Gastrocnemius medialis (tissue), 4 donors: ENCODE measurements around the gene RSAD1. TPM values are rescaled to one million over a fixed set of nuclear protein-coding genes. Genes with fewer than 3 reads are reported as not detected.

Experiments used
- ATAC-seq, 2 donors: fragments of 150-250 bp; one replicate each; pipeline ENCODE4 v1.9.1; 2016
- DNase-seq, 2 donors: peaks; one replicate each; pipeline ENCODE4 v3.0.0-alpha.2; 2019
- H3K27ac ChIP-seq, 4 donors: fragments of 200-600 bp; sonication (generic); 1 replicate in 1 of 4; 2 replicates in 3 of 4; pipeline ENCODE4 v1.5.1; 2016 to 2018; ENCODE audit warnings: mild to moderate bottlenecking in 2 of 4, moderate library complexity in 1 of 4
- H3K27me3 ChIP-seq, 3 donors: fragments of 200-600 bp; sonication (generic) in 2 of 3; 1 replicate in 1 of 3; 2 replicates in 2 of 3; pipeline versions ENCODE4 v1.5.1 to v1.6.0; 2016 to 2019; ENCODE audit warnings: mild to moderate bottlenecking in 1 of 3, moderate library complexity in 1 of 3
- H3K36me3 ChIP-seq, 2 donors: fragments of 200-600 bp; sonication (generic) in 1 of 2; one replicate each; pipeline ENCODE4 v1.5.1; 2017 to 2018
- H3K4me1 ChIP-seq, 2 donors: fragments of 200-600 bp; sonication (generic) in 1 of 2; one replicate each; pipeline ENCODE4 v1.5.1; 2016 to 2017; ENCODE audit warnings: mild to moderate bottlenecking in 2 of 2
- H3K4me3 ChIP-seq, 4 donors: fragments of 200-600 bp; sonication (generic) in 3 of 4; 1 replicate in 1 of 4; 2 replicates in 3 of 4; pipeline ENCODE4 v1.5.1; 2016 to 2019; ENCODE audit warnings: mild to moderate bottlenecking in 2 of 4
- H3K9me3 ChIP-seq, 3 donors: fragments of 200-600 bp; sonication (generic) in 2 of 3; 1 replicate in 1 of 3; 2 replicates in 2 of 3; pipeline ENCODE4 v1.5.1; 2016 to 2019
- CTCF ChIP-seq, 5 experiments: fragments of 450-650 bp in 3 of 5; fragments of 200-600 bp in 2 of 5; sonication (generic) in 2 of 5; IDR thresholded peaks in 4 of 5; conservative IDR thresholded peaks in 1 of 5; 1 replicate in 4 of 5; 2 replicates in 1 of 5; pipeline ENCODE4 v1.5.1; 2016 to 2019; ENCODE audit warnings: antibody characterized with exemption in 5 of 5, mild to moderate bottlenecking in 3 of 5, moderate library complexity in 3 of 5
- POLR2A ChIP-seq, 2 donors: fragments of 450-650 bp; IDR thresholded peaks; one replicate each; pipeline ENCODE4 v1.6.1; 2017; ENCODE audit warnings: antibody characterized with exemption in 2 of 2, mild to moderate bottlenecking in 2 of 2, moderate library complexity in 2 of 2
- in situ Hi-C, 4 donors: fragments of 200-750 bp; cut with MboI; loops; one replicate each; pipeline versions ENCODE4 v1.15.0 to v1.8.0; 2017; ENCODE audit warnings: low sequenced_read_pairs in 4 of 4
- intact Hi-C: fragments of 100-400 bp; cut with DNase I; formaldehyde crosslinking; loops from one replicate; pipeline ENCODE4 v1.15.1; 2023; ENCODE audit warnings: low total_unique reads
- total RNA-seq, 4 donors: library from RNA; depleted of rRNA; stranded (reverse); fragments of >200 nt; gene quantifications; one replicate each; pipeline versions ENCODE4 v1.1.0 to v1.2.3, GENCODE V29; 2016

RSAD1 gene
- total RNA-seq, 4 donors from 2014 or later = 27.1 to 67.4 (median 52.7) TPM

- Histone ChIP-seq H3K36me3 (no peaks in the 10 kb centered on the region), H3K4me1 (peaks cover 18 to 23% of the 10 kb centered on the region in 2 donors), H3K4me3 (no peak overlapping the region), H3K27ac (no peak overlapping the region), H3K27me3 (no peaks in the 10 kb centered on the region), H3K9me3 (no peaks in the 10 kb centered on the region)
- TF ChIP-seq POLR2A (IDR thresholded peaks at IDR 0.05) = no peak
- no peak for TF ChIP-seq CTCF (IDR thresholded peaks at IDR 0.05 in 4 of 5, conservative IDR thresholded peaks at IDR 0.05 in 1 of 5)
- intact Hi-C loops (no loop called here), in situ Hi-C loops (no loop called here)
- ATAC-seq (no peak), DNase-seq (no peak)
These were observed 13.9 kb upstream of the RSAD1 start for GRCh38 chr17:50464736-50465135.

- ATAC-seq (no peak), DNase-seq (no peak)
- Histone ChIP-seq H3K36me3 (no peaks in the 10 kb centered on the region), H3K27me3 (no peaks in the 10 kb centered on the region), H3K4me1 (peaks cover 22 to 27% of the 10 kb centered on the region in 2 donors), H3K9me3 (no peaks in the 10 kb centered on the region), H3K27ac (no peak overlapping the region), H3K4me3 (no peak overlapping the region)
- no peak for TF ChIP-seq CTCF (IDR thresholded peaks at IDR 0.05 in 4 of 5, conservative IDR thresholded peaks at IDR 0.05 in 1 of 5)
- TF ChIP-seq POLR2A (IDR thresholded peaks at IDR 0.05) = no peak
- intact Hi-C loops (no loop called here), in situ Hi-C loops (no loop called here)
These were observed 13.5 kb upstream of the RSAD1 start for GRCh38 chr17:50465171-50465570.

GRCh38 chr17:50465635-50466034 is 13.0 kb upstream of the RSAD1 start:
- intact Hi-C loops = no loop called here
- TF ChIP-seq POLR2A (IDR thresholded peaks at IDR 0.05) (no peak), CTCF (IDR thresholded peaks at IDR 0.05 in 4 of 5, conservative IDR thresholded peaks at IDR 0.05 in 1 of 5) (no peak)

GRCh38 chr17:50466371-50467113 is 12.1 kb upstream of the RSAD1 start:
- intact Hi-C loops = no loop called here
- ATAC-seq = no peak
- Histone ChIP-seq H3K27ac (peak overlapping the region; percentile 7 to 57 (median 16)), H3K36me3 (no peaks in the 10 kb centered on the region), H3K27me3 (no peaks in the 10 kb centered on the region), H3K4me1 (peaks cover 36 to 41% of the 10 kb centered on the region in 2 donors), H3K9me3 (no peaks in the 10 kb centered on the region), H3K4me3 (no peak overlapping the region)
- DNase-seq = no peak
- TF ChIP-seq CTCF (IDR thresholded peaks at IDR 0.05 in 4 of 5, conservative IDR thresholded peaks at IDR 0.05 in 1 of 5) (no peak), POLR2A (IDR thresholded peaks at IDR 0.05) (no peak)
- in situ Hi-C loops = no loop called here

More at GRCh38 chr17:50465635-50466034, 13.0 kb upstream of the RSAD1 start:
- in situ Hi-C loops = no loop called here
- H3K9me3 ChIP-seq = no peaks in the 10 kb centered on the region
- ATAC-seq (no peak), DNase-seq (no peak)
- peak overlapping the region in 1 of 4 donors; percentile 57 for H3K27ac ChIP-seq
- H3K4me1 ChIP-seq = peaks cover 26 to 32% of the 10 kb centered on the region in 2 donors
- H3K36me3 ChIP-seq = no peaks in the 10 kb centered on the region
- no peaks in the 10 kb centered on the region for H3K27me3 ChIP-seq
- no peak overlapping the region for H3K4me3 ChIP-seq
